HepG2 (cell line): ENCODE results near the gene MAPK7. TPM values are rescaled to one million over a fixed set of nuclear protein-coding genes. Genes with fewer than 3 reads are reported as not detected.

ENCODE experiments used
- ATAC-seq: fragments of 200-7000 bp; cut with Tn5 transposase; 3 replicates; pipeline ENCODE4 v1.9.1; 2020; ENCODE audit warnings: mild to moderate bottlenecking, moderate library complexity
- BruUV-seq: library from RNA; stranded (reverse); fragments of 400-500 nt; replicated peaks from 2 replicates; lab custom pipeline; 2021; lab: Mats Ljungman, UMichigan
- CTCF ChIA-PET: fragments of 300-600 bp; formaldehyde crosslinking; extraction: SDS; loops from one replicate; lab custom pipeline; 2021; ENCODE audit warnings: low total read pairs, inconsistent platforms, low intra/inter-chr PET ratio; lab: Yijun Ruan, JAX
- POLR2A ChIA-PET: fragments of 350-600 bp; sonication (Branson Sonifier 250); formaldehyde crosslinking; loops from one replicate; lab custom pipeline; 2020; ENCODE audit warnings: antibody characterized with exemption, inconsistent platforms; lab: Yijun Ruan, JAX
- DNase-seq: peaks from one replicate; pipeline ENCODE4 v3.0.0-alpha.2; 2015; ENCODE audit warnings: low spot score
- FAIRE-seq: peaks from 3 replicates; lab custom pipeline; 2011; peaks lifted over from hg19 to GRCh38; lab: Jason Lieb, UNC
- H2AFZ ChIP-seq: one replicate; pipeline ENCODE4 v1.6.1; 2011; ENCODE audit warnings: low read length, inconsistent platforms
- H3K27ac ChIP-seq: fragments of 300-600 bp; 3 replicates; pipeline ENCODE4 v1.8.0; 2011; ENCODE audit warnings: mixed run types, mild to moderate bottlenecking, mixed read lengths, low read length, inconsistent platforms; ENCODE audit not compliant: insufficient read depth; ENCODE audit errors: extremely low read length
- H3K27me3 ChIP-seq, 2 experiments: fragments of 200-600 bp in 1 of 2; 2 replicates in 1 of 2; 3 replicates in 1 of 2; pipeline versions ENCODE4 v1.6.0 to v1.8.0; 2011; ENCODE audit warnings: low read length in 2 of 2, mild to moderate bottlenecking in 2 of 2, moderate library complexity in 2 of 2, inconsistent platforms in 1 of 2; ENCODE audit not compliant: insufficient read depth in 2 of 2, control insufficient read depth in 1 of 2
- H3K36me3 ChIP-seq, 2 experiments: fragments of 200-600 bp in 1 of 2; replicated peaks in 1 of 2; 2 replicates in 1 of 2; 3 replicates in 1 of 2; pipeline versions ENCODE4 v1.5.1 to v1.8.0; 2011; ENCODE audit warnings: low read length in 2 of 2, inconsistent platforms in 1 of 2; ENCODE audit not compliant: insufficient read depth in 2 of 2, control insufficient read depth in 1 of 2
- H3K4me1 ChIP-seq: 2 replicates; pipeline ENCODE4 v1.5.1; 2012; ENCODE audit warnings: low read length, inconsistent platforms; ENCODE audit not compliant: insufficient read depth
- H3K4me2 ChIP-seq: 2 replicates; pipeline ENCODE4 v1.6.0; 2011; ENCODE audit warnings: low read depth, low read length, inconsistent platforms
- H3K4me3 ChIP-seq, 3 experiments: fragments of 200-600 bp in 1 of 3; sonication (generic), shearing (Covaris generic) in 1 of 3; replicated peaks in 1 of 3; 2 replicates each; pipeline ENCODE4 v1.5.1; 2011 to 2016; ENCODE audit warnings: low read length in 3 of 3, inconsistent platforms in 2 of 3, low read depth in 2 of 3, mild to moderate bottlenecking in 2 of 3, control low read depth in 1 of 3, mixed read lengths in 1 of 3; ENCODE audit not compliant: insufficient read depth in 1 of 3
- H3K79me2 ChIP-seq: one replicate; pipeline ENCODE4 v1.6.1; 2011; ENCODE audit warnings: low read length, inconsistent platforms; ENCODE audit not compliant: insufficient read depth
- H3K9ac ChIP-seq: 2 replicates; pipeline ENCODE4 v1.6.0; 2011; ENCODE audit warnings: mild to moderate bottlenecking, low read depth, low read length, inconsistent platforms; ENCODE audit not compliant: insufficient read depth
- H3K9me3 ChIP-seq: 2 replicates; pipeline ENCODE4 v1.5.1; 2012; ENCODE audit warnings: mild to moderate bottlenecking, low read length
- H4K20me1 ChIP-seq: 2 replicates; pipeline ENCODE4 v1.6.0; 2011; ENCODE audit warnings: inconsistent platforms, mild to moderate bottlenecking, low read length, moderate library complexity; ENCODE audit not compliant: insufficient read depth
- AGO2 ChIP-seq: fragments of 200-400 bp; formaldehyde crosslinking; optimal IDR thresholded peaks from 2 replicates; pipeline ENCODE3; 2017; ENCODE audit warnings: mild to moderate bottlenecking, low read depth, low read length, moderate library complexity
- ATF7 ChIP-seq, 2 experiments: fragments of 450-650 bp in 1 of 2; sonication (generic) in 1 of 2; formaldehyde crosslinking in 1 of 2; IDR thresholded peaks; 2 replicates each; pipeline versions ENCODE4 v1.4.0 to v1.6.1; 2016 to 2020; ENCODE audit warnings: antibody characterized with exemption in 1 of 2, mild to moderate bottlenecking in 1 of 2, missing genetic modification reagents in 1 of 2
- HNRNPUL1 ChIP-seq: fragments of 200-400 bp; formaldehyde crosslinking; IDR thresholded peaks from 2 replicates; pipeline ENCODE4 v1.6.1; 2017; ENCODE audit warnings: low read depth, mild to moderate bottlenecking, low read length, moderate library complexity
- NFE2L1 ChIP-seq: sonication (generic); formaldehyde crosslinking; IDR thresholded peaks from 2 replicates; pipeline ENCODE4 v1.4.0; 2020; ENCODE audit warnings: missing genetic modification reagents, mild to moderate bottlenecking, borderline replicate concordance
- NR2F6 ChIP-seq, 2 experiments: IDR thresholded peaks; 2 replicates each; pipeline ENCODE4 v1.6.1; 2016; ENCODE audit warnings: antibody characterized with exemption in 1 of 2, mild to moderate bottlenecking in 1 of 2
- ZFX ChIP-seq: sonication (generic); formaldehyde crosslinking; IDR thresholded peaks from 2 replicates; pipeline ENCODE4 v1.4.0; 2020; ENCODE audit warnings: mild to moderate bottlenecking, low read depth, missing genetic modification reagents, moderate library complexity
- WGBS: methylation state at CpG from one replicate; pipeline ENCODE4 v1.1.6; 2017; ENCODE audit warnings: low lambda C conversion rate; 5-methylcytosine and 5-hydroxymethylcytosine counted together
- in situ Hi-C: cut with HindIII; loops from 2 replicates; pipeline ENCODE4 v1.10.0; 2017; ENCODE audit warnings: low pct_unique_long_range_greater_than_20kb; ENCODE audit not compliant: extremely low pct_ligation_motif_present
- intact Hi-C: fragments of 100-400 bp; cut with micrococcal nuclease; formaldehyde crosslinking; loops from one replicate; pipeline ENCODE4 v1.10.0; 2022; ENCODE audit not compliant: unreplicated experiment
- polyA plus RNA-seq, 8 experiments: library from polyadenylated mRNA; depleted of rRNA in 3 of 8; stranded (reverse) in 7 of 8; unstranded in 1 of 8; fragments of >200 nt; fragmentation: Illumina TruSeq in 4 of 8; extraction: Trizol in 4 of 8; gene quantifications; 2 replicates each; pipeline versions ENCODE4 v1.2.1 to v1.2.3, GENCODE V29; 2011 to 2016; ENCODE audit warnings: low read depth in 4 of 8, missing spikeins in 1 of 8, mixed read lengths in 1 of 8; ENCODE audit not compliant: insufficient read depth in 1 of 8
- total RNA-seq, 5 experiments: library from RNA; depleted of rRNA; stranded (reverse); fragments of >200 nt; fragmentation: Illumina TruSeq; extraction: Trizol; gene quantifications; 2 replicates each; pipeline ENCODE4 v1.2.3, GENCODE V29; 2016; ENCODE audit warnings: low read depth in 1 of 5
- TF ChIP-seq, protein P1 (sequence below): IDR thresholded peaks from 2 replicates; pipeline ENCODE4 v1.6.1; 2012; ENCODE audit warnings: inconsistent platforms
- TF ChIP-seq, protein P2 (sequence below): sonication (generic); formaldehyde crosslinking; IDR thresholded peaks from 2 replicates; pipeline ENCODE4 v1.4.0; 2020; ENCODE audit warnings: low read depth, missing genetic modification reagents
- TF ChIP-seq, protein P3 (sequence below): sonication (generic); formaldehyde crosslinking; IDR thresholded peaks from 2 replicates; pipeline ENCODE4 v1.4.0; 2020; ENCODE audit warnings: mild to moderate bottlenecking, missing genetic modification reagents

Gene MAPK7
- total and polyA plus RNA-seq, 2 of the 13 experiments (the other 11 are each of a cell fraction or from before 2014, with no cell fraction given): 2.9 to 5.9 TPM

DNA sequence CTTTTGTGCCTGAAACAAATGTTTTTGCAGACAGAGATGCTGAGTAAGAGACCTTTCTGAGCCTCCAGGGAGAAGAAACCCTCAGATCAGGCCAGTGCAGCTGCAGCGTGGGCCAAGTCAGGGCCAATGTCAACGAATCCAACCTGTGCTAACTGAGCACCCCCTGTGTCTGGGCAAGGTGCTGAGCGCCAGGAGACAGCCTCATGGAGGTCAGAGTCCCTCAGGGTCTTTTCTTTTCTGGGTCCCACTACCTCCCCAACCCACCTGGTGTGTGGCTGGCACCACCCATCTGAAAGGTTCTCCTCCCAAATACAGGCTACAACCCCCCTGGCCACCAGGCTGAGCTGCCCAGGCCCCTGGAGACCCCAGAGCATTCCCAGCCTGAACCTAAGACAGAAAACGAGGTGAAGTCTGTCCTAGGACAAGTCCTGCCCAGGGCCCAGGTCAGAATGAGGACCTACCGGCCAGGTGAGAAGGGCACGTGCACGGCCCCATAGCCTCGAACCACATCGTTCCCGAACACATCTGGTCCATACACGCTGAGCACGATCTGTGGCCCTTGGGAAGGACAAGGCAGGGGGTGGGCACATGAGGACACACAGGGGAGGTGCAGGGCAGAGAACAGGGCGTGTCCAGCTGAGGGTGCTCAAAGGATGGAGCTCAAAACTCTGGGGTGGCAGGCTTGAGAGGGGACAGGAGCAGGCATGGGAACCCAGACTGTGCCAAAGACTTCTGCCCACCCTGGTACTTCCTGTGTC lies 30.8 kb upstream of the MAPK7 start:
- Histone ChIP-seq H2AFZ (no peak overlapping the region), H3K36me3 (peaks cover 0 to 1% of the 10 kb centered on the region in 2 experiments; a peak in 2 of 5 replicates), H3K4me2 (peak overlapping the region; percentile 25; the same call in 1 of the 2 replicates), H3K4me1 (peaks cover 45% of the 10 kb centered on the region), H3K9me3 (no peaks in the 10 kb centered on the region), H4K20me1 (no peaks in the 10 kb centered on the region), H3K27me3 (no peaks in the 10 kb centered on the region), H3K4me3 (no peak overlapping the region), H3K9ac (peak overlapping the region; percentile 54), H3K79me2 (no peaks in the 10 kb centered on the region), H3K27ac (peak overlapping the region; percentile 73)
- ChIA-PET POLR2A (interaction anchor here (0.9 to 3.4 kb wide), 4 partner anchors 10 to 29 kb away, joined by 3 to 26 read pairs (median 3); no protein-coding TSS in a partner anchor), CTCF (no interaction called here)
- WGBS: 60% methylated on average over 4 of the region's 13 CpGs
- in situ Hi-C loops: no loop called here
- DNase-seq: no peak
- ATAC-seq: peak; percentile 10
- BruUV-seq: no TSS peak
- 0 out of 2 replicates have a peak, but pooled peaks have one; percentile 17 for TF ChIP-seq ZFX (CRISPR knock-in tag)
- TF ChIP-seq AGO2: peak; percentile 47
- TF ChIP-seq, protein P1, sequence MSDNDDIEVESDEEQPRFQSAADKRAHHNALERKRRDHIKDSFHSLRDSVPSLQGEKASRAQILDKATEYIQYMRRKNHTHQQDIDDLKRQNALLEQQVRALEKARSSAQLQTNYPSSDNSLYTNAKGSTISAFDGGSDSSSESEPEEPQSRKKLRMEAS: 0 out of 2 replicates have a peak, but pooled peaks have one; percentile 28
- TF ChIP-seq, protein P2, sequence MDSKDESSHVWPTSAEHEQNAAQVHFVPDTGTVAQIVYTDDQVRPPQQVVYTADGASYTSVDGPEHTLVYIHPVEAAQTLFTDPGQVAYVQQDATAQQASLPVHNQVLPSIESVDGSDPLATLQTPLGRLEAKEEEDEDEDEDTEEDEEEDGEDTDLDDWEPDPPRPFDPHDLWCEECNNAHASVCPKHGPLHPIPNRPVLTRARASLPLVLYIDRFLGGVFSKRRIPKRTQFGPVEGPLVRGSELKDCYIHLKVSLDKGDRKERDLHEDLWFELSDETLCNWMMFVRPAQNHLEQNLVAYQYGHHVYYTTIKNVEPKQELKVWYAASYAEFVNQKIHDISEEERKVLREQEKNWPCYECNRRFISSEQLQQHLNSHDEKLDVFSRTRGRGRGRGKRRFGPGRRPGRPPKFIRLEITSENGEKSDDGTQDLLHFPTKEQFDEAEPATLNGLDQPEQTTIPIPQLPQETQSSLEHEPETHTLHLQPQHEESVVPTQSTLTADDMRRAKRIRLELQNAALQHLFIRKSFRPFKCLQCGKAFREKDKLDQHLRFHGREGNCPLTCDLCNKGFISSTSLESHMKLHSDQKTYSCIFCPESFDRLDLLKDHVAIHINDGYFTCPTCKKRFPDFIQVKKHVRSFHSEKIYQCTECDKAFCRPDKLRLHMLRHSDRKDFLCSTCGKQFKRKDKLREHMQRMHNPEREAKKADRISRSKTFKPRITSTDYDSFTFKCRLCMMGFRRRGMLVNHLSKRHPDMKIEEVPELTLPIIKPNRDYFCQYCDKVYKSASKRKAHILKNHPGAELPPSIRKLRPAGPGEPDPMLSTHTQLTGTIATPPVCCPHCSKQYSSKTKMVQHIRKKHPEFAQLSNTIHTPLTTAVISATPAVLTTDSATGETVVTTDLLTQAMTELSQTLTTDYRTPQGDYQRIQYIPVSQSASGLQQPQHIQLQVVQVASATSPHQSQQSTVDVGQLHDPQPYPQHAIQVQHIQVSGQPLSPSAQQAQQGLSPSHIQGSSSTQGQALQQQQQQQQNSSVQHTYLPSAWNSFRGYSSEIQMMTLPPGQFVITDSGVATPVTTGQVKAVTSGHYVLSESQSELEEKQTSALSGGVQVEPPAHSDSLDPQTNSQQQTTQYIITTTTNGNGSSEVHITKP (CRISPR knock-in tag): 0 out of 2 replicates have a peak, but pooled peaks have one; percentile 7
- no peak for TF ChIP-seq ATF7 (IDR thresholded peaks at IDR 0.05)
- TF ChIP-seq ATF7 (CRISPR knock-in tag; IDR thresholded peaks at IDR 0.05): no peak
- TF ChIP-seq NFE2L1: peak; percentile 3; the same call in 1 of the 2 replicates
- no peak for TF ChIP-seq NR2F6 (IDR thresholded peaks at IDR 0.05)
- TF ChIP-seq NR2F6 (CRISPR knock-in tag; IDR thresholded peaks at IDR 0.05): no peak
- no peak for TF ChIP-seq HNRNPUL1
- TF ChIP-seq, protein P3, sequence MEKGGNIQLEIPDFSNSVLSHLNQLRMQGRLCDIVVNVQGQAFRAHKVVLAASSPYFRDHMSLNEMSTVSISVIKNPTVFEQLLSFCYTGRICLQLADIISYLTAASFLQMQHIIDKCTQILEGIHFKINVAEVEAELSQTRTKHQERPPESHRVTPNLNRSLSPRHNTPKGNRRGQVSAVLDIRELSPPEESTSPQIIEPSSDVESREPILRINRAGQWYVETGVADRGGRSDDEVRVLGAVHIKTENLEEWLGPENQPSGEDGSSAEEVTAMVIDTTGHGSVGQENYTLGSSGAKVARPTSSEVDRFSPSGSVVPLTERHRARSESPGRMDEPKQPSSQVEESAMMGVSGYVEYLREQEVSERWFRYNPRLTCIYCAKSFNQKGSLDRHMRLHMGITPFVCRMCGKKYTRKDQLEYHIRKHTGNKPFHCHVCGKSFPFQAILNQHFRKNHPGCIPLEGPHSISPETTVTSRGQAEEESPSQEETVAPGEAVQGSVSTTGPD: no peak
- intact Hi-C loops: no loop called here
- FAIRE-seq: no peak
